HepG2 (cell line): ENCODE data around the gene ARFGEF3.

Experiments
- MAFK ChIP-seq, 2 experiments: IDR thresholded peaks in 1 of 2; conservative IDR thresholded peaks in 1 of 2; 2 replicates each; pipeline ENCODE4 v1.6.1; 2011; ENCODE audit warnings: improper control_type of control experiment in 2 of 2, low read length in 2 of 2
- POLR2A ChIP-seq, 2 experiments: IDR thresholded peaks; 2 replicates each; pipeline ENCODE4 v1.6.1; 2011; ENCODE audit warnings: low read depth in 2 of 2, low read length in 2 of 2, mild to moderate bottlenecking in 1 of 2, moderate library complexity in 1 of 2; ENCODE audit not compliant: insufficient read depth in 1 of 2
- RAD21 ChIP-seq: fragments of 450-650 bp; formaldehyde crosslinking; IDR thresholded peaks from 2 replicates; pipeline ENCODE4 v1.5.0; 2020; ENCODE audit warnings: mild to moderate bottlenecking
- RFX5 ChIP-seq: IDR thresholded peaks from 2 replicates; pipeline ENCODE4 v1.6.1; 2011; ENCODE audit warnings: low read depth, low read length, improper control_type of control experiment
- ZNF12 ChIP-seq: sonication (generic); formaldehyde crosslinking; IDR thresholded peaks from 2 replicates; pipeline ENCODE4 v1.5.0; 2020; ENCODE audit warnings: missing genetic modification reagents
- ZNF646 ChIP-seq: sonication (generic); formaldehyde crosslinking; IDR thresholded peaks from 2 replicates; pipeline ENCODE4 v1.9.0; 2021; ENCODE audit warnings: mild to moderate bottlenecking, missing genetic modification reagents
- TF ChIP-seq, protein P1 (sequence below): sonication (generic); formaldehyde crosslinking; IDR thresholded peaks from 2 replicates; pipeline ENCODE4 v1.5.0; 2020; ENCODE audit warnings: mild to moderate bottlenecking, missing genetic modification reagents, moderate library complexity
- TF ChIP-seq, protein P2 (sequence below): sonication (generic); formaldehyde crosslinking; IDR thresholded peaks from 2 replicates; pipeline ENCODE4 v1.4.0; 2020; ENCODE audit warnings: missing genetic modification reagents

GRCh38 chr6:138307816-138308730 is 146.3 kb downstream of the ARFGEF3 start:
- TF ChIP-seq RFX5 (no peak), POLR2A (IDR thresholded peaks at IDR 0.05; ENCODE audit: insufficient read depth in 1 of 2, low read depth in 2 of 2, low read length in 2 of 2) (no peak), ZNF12 (CRISPR knock-in tag) (no peak), RAD21 (CRISPR knock-in tag) (no peak), ZNF646 (CRISPR knock-in tag) (no peak), MAFK (conservative IDR thresholded peaks at IDR 0.05 in 1 of 2, IDR thresholded peaks at IDR 0.05 in 1 of 2; ENCODE audit: low read length in 2 of 2) (no peak)
- TF ChIP-seq, protein P1, sequence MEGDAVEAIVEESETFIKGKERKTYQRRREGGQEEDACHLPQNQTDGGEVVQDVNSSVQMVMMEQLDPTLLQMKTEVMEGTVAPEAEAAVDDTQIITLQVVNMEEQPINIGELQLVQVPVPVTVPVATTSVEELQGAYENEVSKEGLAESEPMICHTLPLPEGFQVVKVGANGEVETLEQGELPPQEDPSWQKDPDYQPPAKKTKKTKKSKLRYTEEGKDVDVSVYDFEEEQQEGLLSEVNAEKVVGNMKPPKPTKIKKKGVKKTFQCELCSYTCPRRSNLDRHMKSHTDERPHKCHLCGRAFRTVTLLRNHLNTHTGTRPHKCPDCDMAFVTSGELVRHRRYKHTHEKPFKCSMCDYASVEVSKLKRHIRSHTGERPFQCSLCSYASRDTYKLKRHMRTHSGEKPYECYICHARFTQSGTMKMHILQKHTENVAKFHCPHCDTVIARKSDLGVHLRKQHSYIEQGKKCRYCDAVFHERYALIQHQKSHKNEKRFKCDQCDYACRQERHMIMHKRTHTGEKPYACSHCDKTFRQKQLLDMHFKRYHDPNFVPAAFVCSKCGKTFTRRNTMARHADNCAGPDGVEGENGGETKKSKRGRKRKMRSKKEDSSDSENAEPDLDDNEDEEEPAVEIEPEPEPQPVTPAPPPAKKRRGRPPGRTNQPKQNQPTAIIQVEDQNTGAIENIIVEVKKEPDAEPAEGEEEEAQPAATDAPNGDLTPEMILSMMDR (CRISPR knock-in tag) = no peak
- TF ChIP-seq, protein P2, sequence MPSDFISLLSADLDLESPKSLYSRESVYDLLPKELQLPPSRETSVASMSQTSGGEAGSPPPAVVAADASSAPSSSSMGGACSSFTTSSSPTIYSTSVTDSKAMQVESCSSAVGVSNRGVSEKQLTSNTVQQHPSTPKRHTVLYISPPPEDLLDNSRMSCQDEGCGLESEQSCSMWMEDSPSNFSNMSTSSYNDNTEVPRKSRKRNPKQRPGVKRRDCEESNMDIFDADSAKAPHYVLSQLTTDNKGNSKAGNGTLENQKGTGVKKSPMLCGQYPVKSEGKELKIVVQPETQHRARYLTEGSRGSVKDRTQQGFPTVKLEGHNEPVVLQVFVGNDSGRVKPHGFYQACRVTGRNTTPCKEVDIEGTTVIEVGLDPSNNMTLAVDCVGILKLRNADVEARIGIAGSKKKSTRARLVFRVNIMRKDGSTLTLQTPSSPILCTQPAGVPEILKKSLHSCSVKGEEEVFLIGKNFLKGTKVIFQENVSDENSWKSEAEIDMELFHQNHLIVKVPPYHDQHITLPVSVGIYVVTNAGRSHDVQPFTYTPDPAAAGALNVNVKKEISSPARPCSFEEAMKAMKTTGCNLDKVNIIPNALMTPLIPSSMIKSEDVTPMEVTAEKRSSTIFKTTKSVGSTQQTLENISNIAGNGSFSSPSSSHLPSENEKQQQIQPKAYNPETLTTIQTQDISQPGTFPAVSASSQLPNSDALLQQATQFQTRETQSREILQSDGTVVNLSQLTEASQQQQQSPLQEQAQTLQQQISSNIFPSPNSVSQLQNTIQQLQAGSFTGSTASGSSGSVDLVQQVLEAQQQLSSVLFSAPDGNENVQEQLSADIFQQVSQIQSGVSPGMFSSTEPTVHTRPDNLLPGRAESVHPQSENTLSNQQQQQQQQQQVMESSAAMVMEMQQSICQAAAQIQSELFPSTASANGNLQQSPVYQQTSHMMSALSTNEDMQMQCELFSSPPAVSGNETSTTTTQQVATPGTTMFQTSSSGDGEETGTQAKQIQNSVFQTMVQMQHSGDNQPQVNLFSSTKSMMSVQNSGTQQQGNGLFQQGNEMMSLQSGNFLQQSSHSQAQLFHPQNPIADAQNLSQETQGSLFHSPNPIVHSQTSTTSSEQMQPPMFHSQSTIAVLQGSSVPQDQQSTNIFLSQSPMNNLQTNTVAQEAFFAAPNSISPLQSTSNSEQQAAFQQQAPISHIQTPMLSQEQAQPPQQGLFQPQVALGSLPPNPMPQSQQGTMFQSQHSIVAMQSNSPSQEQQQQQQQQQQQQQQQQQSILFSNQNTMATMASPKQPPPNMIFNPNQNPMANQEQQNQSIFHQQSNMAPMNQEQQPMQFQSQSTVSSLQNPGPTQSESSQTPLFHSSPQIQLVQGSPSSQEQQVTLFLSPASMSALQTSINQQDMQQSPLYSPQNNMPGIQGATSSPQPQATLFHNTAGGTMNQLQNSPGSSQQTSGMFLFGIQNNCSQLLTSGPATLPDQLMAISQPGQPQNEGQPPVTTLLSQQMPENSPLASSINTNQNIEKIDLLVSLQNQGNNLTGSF (CRISPR knock-in tag) = no peak
